Kidney (tissue), 14 donors: ENCODE measurements around the gene CPA4. TPM values are rescaled to one million over a fixed set of nuclear protein-coding genes. Genes with fewer than 3 reads are reported as not detected.

Experiments
- DNase-seq, 5 donors: peaks; one replicate each; pipeline ENCODE4 v3.0.0-alpha.2; 2013 to 2020
- FAIRE-seq: peaks from 2 replicates; lab custom pipeline; 2012; peaks lifted over from hg19 to GRCh38; lab: Jason Lieb, UNC
- H3K27ac ChIP-seq, 2 donors: one replicate each; pipeline ENCODE4 v1.7.0; 2013; ENCODE audit warnings: low read depth in 2 of 2, low read length in 2 of 2, inconsistent platforms in 1 of 2
- H3K27me3 ChIP-seq: one replicate; pipeline ENCODE4 v1.7.1; 2013; ENCODE audit warnings: low read length, inconsistent platforms; ENCODE audit not compliant: control insufficient read depth, insufficient read depth
- H3K36me3 ChIP-seq, 3 donors: one replicate each; pipeline versions ENCODE4 v1.7.0 to v1.7.1; 2013; ENCODE audit warnings: low read length in 3 of 3, control low read depth in 1 of 3, inconsistent platforms in 1 of 3; ENCODE audit not compliant: insufficient read depth in 3 of 3, control insufficient read depth in 2 of 3
- H3K4me1 ChIP-seq, 3 donors: one replicate each; pipeline versions ENCODE4 v1.7.0 to v1.7.1; 2013; ENCODE audit warnings: low read length in 3 of 3, inconsistent platforms in 1 of 3, low read depth in 1 of 3; ENCODE audit not compliant: control insufficient read depth in 2 of 3, insufficient read depth in 2 of 3
- H3K4me3 ChIP-seq, 3 donors: one replicate each; pipeline versions ENCODE4 v1.7.0 to v1.8.1; 2013; ENCODE audit warnings: low read length in 3 of 3, control low read depth in 1 of 3, inconsistent platforms in 1 of 3
- H3K9ac ChIP-seq, 3 donors: one replicate each; pipeline versions ENCODE4 v1.7.0 to v1.7.1; 2013; ENCODE audit warnings: low read length in 3 of 3, control low read depth in 1 of 3, inconsistent platforms in 1 of 3
- H3K9me3 ChIP-seq, 3 donors: one replicate each; pipeline versions ENCODE4 v1.7.0 to v1.7.1; 2013; ENCODE audit warnings: low read length in 3 of 3, control low read depth in 1 of 3, inconsistent platforms in 1 of 3; ENCODE audit not compliant: control insufficient read depth in 2 of 3, insufficient read depth in 1 of 3
- CTCF ChIP-seq: IDR thresholded peaks from 3 replicates; pipeline ENCODE4 v1.5.1; 2012; ENCODE audit warnings: mild to moderate bottlenecking, moderate library complexity, borderline replicate concordance; ENCODE audit not compliant: insufficient read depth; ENCODE audit errors: extremely low read depth
- intact Hi-C: fragments of 100-400 bp; cut with DNase I; formaldehyde crosslinking; loops from one replicate; pipeline ENCODE4 v1.11.1; 2022
- polyA plus RNA-seq: library from polyadenylated mRNA; stranded (reverse); fragments of 350-450 nt; fragmentation: Illumina TruSeq; extraction: RNeasy Lipid Tissue Mini Kit (QIAGEN cat#74804); gene quantifications from one replicate; pipeline ENCODE4 v1.2.3, GENCODE V29; 2014; ENCODE audit warnings: low read depth, low replicate concordance; ENCODE audit not compliant: insufficient read depth
- total RNA-seq: library from RNA; stranded (reverse); fragmentation: NEBNext Ultra II Directional; extraction: Animal tissue kit (Norgen Biotek cat#: 25700); gene quantifications from one replicate; pipeline ENCODE4 v1.2.1, GENCODE V29; 2021
- donor health status: control.
- donor health status: control.
- donor health status: control.
- donor health status: control.
- donor health status: control.
- donor health status: DM: yes; HTN: yes; CAD: no.
- donor health status: Normal renal cell carcinoma (clear cell type).

CPA4 gene
- total and polyA plus RNA-seq, 2 donors from 2014 or later: 1.1 TPM; not detected in 1

- intact Hi-C loops: no loop called here
- Histone ChIP-seq H3K27me3 (no peaks in the 10 kb centered on the region), H3K9ac (no peak overlapping the region), H3K27ac (no peak overlapping the region), H3K4me1 (no peaks in the 10 kb centered on the region), H3K4me3 (no peak overlapping the region), H3K9me3 (no peaks in the 10 kb centered on the region), H3K36me3 (no peaks in the 10 kb centered on the region)
- FAIRE-seq (no peak), DNase-seq (peak in 3 of 5 donors; percentile 20 to 78 (median 62))
- no peak for TF ChIP-seq CTCF
Observed at GRCh38 chr7:130301501-130302020, 8.6 kb downstream of the CPA4 start.

GRCh38 chr7:130302649-130303048, 9.7 kb downstream of the CPA4 start:
- FAIRE-seq (no peak), DNase-seq (no peak)
- H3K4me1 ChIP-seq: no peaks in the 10 kb centered on the region
- H3K27ac ChIP-seq: no peak overlapping the region
- TF ChIP-seq CTCF: no peak
- no peaks in the 10 kb centered on the region for H3K9me3 ChIP-seq
- no peaks in the 10 kb centered on the region for H3K36me3 ChIP-seq
- intact Hi-C loops: no loop called here
- no peaks in the 10 kb centered on the region for H3K27me3 ChIP-seq
- no peak overlapping the region for H3K4me3 ChIP-seq
- H3K9ac ChIP-seq: no peak overlapping the region

GRCh38 chr7:130303127-130303526, 10.2 kb downstream of the CPA4 start:
- TF ChIP-seq CTCF: no peak
- Histone ChIP-seq H3K27me3 (no peaks in the 10 kb centered on the region), H3K4me1 (no peaks in the 10 kb centered on the region), H3K9me3 (no peaks in the 10 kb centered on the region), H3K9ac (no peak overlapping the region), H3K27ac (no peak overlapping the region), H3K36me3 (no peaks in the 10 kb centered on the region), H3K4me3 (no peak overlapping the region)
- no peak for FAIRE-seq
- intact Hi-C loops: no loop called here
- DNase-seq: no peak

GRCh38 chr7:130303551-130303950, 10.6 kb downstream of the CPA4 start:
- no peaks in the 10 kb centered on the region for H3K36me3 ChIP-seq
- no peaks in the 10 kb centered on the region for H3K27me3 ChIP-seq
- H3K4me1 ChIP-seq: no peaks in the 10 kb centered on the region
- H3K9ac ChIP-seq: no peak overlapping the region
- no peak overlapping the region for H3K27ac ChIP-seq
- FAIRE-seq (no peak), DNase-seq (no peak)
- TF ChIP-seq CTCF: no peak
- no peaks in the 10 kb centered on the region for H3K9me3 ChIP-seq
- intact Hi-C loops: no loop called here
- H3K4me3 ChIP-seq: no peak overlapping the region
